GM19397 (cell line): ENCODE results near the gene DOK3.
"Not testable (repeated sequence)": the region's sequence is repeated elsewhere in the genome, so short reads cannot be mapped to it uniquely, and the experiment has no call there.

ENCODE experiments used
- ATAC-seq: cut with Tn5 transposase; IDR thresholded peaks from one replicate; pipeline ENCODE4 v1.9.1; 2021; ENCODE audit warnings: mild to moderate bottlenecking, moderate library complexity; ENCODE audit not compliant: unreplicated experiment

Gene DOK3

GRCh38 chr5:177536386-177536785 is 26.8 kb upstream of the DOK3 start:
- ATAC-seq = no peak

GRCh38 chr5:177535125-177535524 is 25.5 kb upstream of the DOK3 start:
- no peak for ATAC-seq

GRCh38 chr5:177534433-177534832 is 24.8 kb upstream of the DOK3 start:
- not testable (repeated sequence) for ATAC-seq

GRCh38 chr5:177531209-177531940 is 21.7 kb upstream of the DOK3 start:
- no peak for ATAC-seq

- no peak for ATAC-seq
Observed at GRCh38 chr5:177530638-177531037, 21.0 kb upstream of the DOK3 start.

GRCh38 chr5:177529247-177530203 is 19.9 kb upstream of the DOK3 start:
- no peak for ATAC-seq

- ATAC-seq = no peak
Observed at GRCh38 chr5:177528631-177529030, 19.0 kb upstream of the DOK3 start.

GRCh38 chr5:177527595-177527994 is 18.0 kb upstream of the DOK3 start:
- ATAC-seq = no peak

GRCh38 chr5:177526791-177527190 is 17.2 kb upstream of the DOK3 start:
- no peak for ATAC-seq

- ATAC-seq = no peak
Observed at GRCh38 chr5:177526191-177526590, 16.6 kb upstream of the DOK3 start.

- ATAC-seq = no peak
Observed at GRCh38 chr5:177524941-177525655, 15.5 kb upstream of the DOK3 start.

GRCh38 chr5:177524539-177524900 is 14.9 kb upstream of the DOK3 start:
- ATAC-seq = no peak

- no peak for ATAC-seq
Observed at GRCh38 chr5:177523711-177524538, 14.3 kb upstream of the DOK3 start.

GRCh38 chr5:177520916-177521513 is 11.4 kb upstream of the DOK3 start:
- no peak for ATAC-seq

- ATAC-seq = no peak
Observed at GRCh38 chr5:177520271-177520670, 10.6 kb upstream of the DOK3 start.

GRCh38 chr5:177519463-177520235 is 10.0 kb upstream of the DOK3 start:
- ATAC-seq = no peak

GRCh38 chr5:177516601-177517568 is 7.3 kb upstream of the DOK3 start, which contains the start of gene DDX41:
TSS of gene DDX41 (minus strand) at chr5:177516961. CDS start at chr5:177516945, 16 bp downstream.
- peak; percentile 81 for ATAC-seq

GRCh38 chr5:177515580-177515979 is 6.0 kb upstream of the DOK3 start:
- ATAC-seq = no peak
